ENCODE data around the gene UGCG. TPM values are rescaled to one million over a fixed set of nuclear protein-coding genes. Genes with fewer than 3 reads are reported as not detected.

Gene UGCG
- total RNA-seq, 1 experiment from 2014 or later: 23.3 TPM

DNA sequence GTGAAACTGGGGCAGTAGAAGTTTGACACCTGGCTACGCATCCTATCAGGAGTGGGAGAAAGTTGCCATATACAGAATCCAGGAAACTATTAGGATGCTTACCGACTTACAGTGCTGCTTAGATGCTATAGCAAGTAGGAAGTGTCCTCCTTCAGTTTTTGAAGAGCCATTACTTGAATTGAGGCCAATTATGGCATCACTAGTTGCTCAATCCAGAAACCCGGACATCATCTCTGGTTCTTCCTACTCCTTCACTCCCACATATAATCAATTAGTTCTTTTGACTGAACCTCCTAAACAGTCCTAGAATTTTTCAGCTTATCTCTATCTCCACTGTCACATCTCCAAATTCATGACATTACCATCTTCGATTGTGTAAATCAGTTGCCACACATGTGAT is 41.8 kb upstream of the UGCG start:
- Histone ChIP-seq H3K27ac (ENCODE audit: insufficient read length, low read depth, low read length) (no peak overlapping the region), H3K27me3 (ENCODE audit: insufficient read depth, low read length) (no peaks in the 10 kb centered on the region), H3K18ac (ENCODE audit: insufficient read length, low read depth, low read length) (no peak overlapping the region), H3K9ac (ENCODE audit: extremely low read depth, insufficient read length, low read length) (no peak overlapping the region), H4K5ac (ENCODE audit: insufficient read length, low read depth, low read length) (no peak overlapping the region), H4K8ac (replicated peaks; ENCODE audit: insufficient read length, low read depth, low read length) (no peak overlapping the region), H2BK12ac (ENCODE audit: insufficient read length, low read depth, low read length) (no peak overlapping the region), H3K23ac (ENCODE audit: insufficient read length, low read depth, low read length) (no peak overlapping the region), H4K20me1 (ENCODE audit: control insufficient read depth, insufficient read depth, insufficient read length) (no peaks in the 10 kb centered on the region), H3K4me2 (ENCODE audit: insufficient read depth, insufficient read length, low read length) (no peak overlapping the region), H3K23me2 (ENCODE audit: insufficient read length, low read depth, low read length, poor library complexity, severe bottlenecking) (no peaks in the 10 kb centered on the region), H3K9me3 (ENCODE audit: control insufficient read depth, low read depth, low read length) (no peaks in the 10 kb centered on the region), H3K79me1 (ENCODE audit: insufficient read depth, low read depth, low read length, poor library complexity, severe bottlenecking) (no peaks in the 10 kb centered on the region), H3K4ac (ENCODE audit: low read depth, low read length) (no peak overlapping the region), H2BK5ac (ENCODE audit: insufficient read length, low read length) (no peak overlapping the region), H3T11ph (ENCODE audit: low read length) (no peak overlapping the region), H3K79me2 (ENCODE audit: insufficient read depth, low read length) (no peaks in the 10 kb centered on the region), H4K91ac (ENCODE audit: insufficient read length, low read depth, low read length) (no peak overlapping the region), H2AFZ (ENCODE audit: low read length) (no peak overlapping the region), H2BK15ac (ENCODE audit: low read depth, low read length) (no peak overlapping the region), H3K56ac (ENCODE audit: insufficient read length, low read depth, low read length) (no peak overlapping the region), H3K4me1 (ENCODE audit: insufficient read depth, low read length) (no peaks in the 10 kb centered on the region), H2BK120ac (ENCODE audit: low read depth, low read length, poor library complexity, severe bottlenecking) (no peak overlapping the region), H3K14ac (ENCODE audit: insufficient read depth, low read length) (no peak overlapping the region), H2BK20ac (ENCODE audit: low read depth, low read length, poor library complexity, severe bottlenecking) (no peak overlapping the region), H2AK5ac (ENCODE audit: insufficient read length, low read length) (no peak overlapping the region)
- no peaks in the 10 kb centered on the region for H3K36me3 Mint-ChIP-seq (ENCODE audit: insufficient read depth in 1 of 3, low read depth in 3 of 3)
- TF ChIP-seq, protein P1, sequence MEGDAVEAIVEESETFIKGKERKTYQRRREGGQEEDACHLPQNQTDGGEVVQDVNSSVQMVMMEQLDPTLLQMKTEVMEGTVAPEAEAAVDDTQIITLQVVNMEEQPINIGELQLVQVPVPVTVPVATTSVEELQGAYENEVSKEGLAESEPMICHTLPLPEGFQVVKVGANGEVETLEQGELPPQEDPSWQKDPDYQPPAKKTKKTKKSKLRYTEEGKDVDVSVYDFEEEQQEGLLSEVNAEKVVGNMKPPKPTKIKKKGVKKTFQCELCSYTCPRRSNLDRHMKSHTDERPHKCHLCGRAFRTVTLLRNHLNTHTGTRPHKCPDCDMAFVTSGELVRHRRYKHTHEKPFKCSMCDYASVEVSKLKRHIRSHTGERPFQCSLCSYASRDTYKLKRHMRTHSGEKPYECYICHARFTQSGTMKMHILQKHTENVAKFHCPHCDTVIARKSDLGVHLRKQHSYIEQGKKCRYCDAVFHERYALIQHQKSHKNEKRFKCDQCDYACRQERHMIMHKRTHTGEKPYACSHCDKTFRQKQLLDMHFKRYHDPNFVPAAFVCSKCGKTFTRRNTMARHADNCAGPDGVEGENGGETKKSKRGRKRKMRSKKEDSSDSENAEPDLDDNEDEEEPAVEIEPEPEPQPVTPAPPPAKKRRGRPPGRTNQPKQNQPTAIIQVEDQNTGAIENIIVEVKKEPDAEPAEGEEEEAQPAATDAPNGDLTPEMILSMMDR (conservative IDR thresholded peaks at IDR 0.05): no peak
- H3K27ac Mint-ChIP-seq: no peak overlapping the region
- no peak for DNase-seq
- H3K9me3 Mint-ChIP-seq: no peaks in the 10 kb centered on the region
- no peak overlapping the region for H3K4me3 Mint-ChIP-seq
- no CpG with 5 or more reads among the region's 4 CpGs for WGBS (ENCODE audit: extremely low coverage, insufficient read length, low lambda C conversion rate)
- no peaks in the 10 kb centered on the region for H3K27me3 Mint-ChIP-seq (ENCODE audit: low read depth)
- peaks cover 3 to 4% of the 10 kb centered on the region in 2 experiments; a peak in 2 of 4 replicates for H3K4me1 Mint-ChIP-seq

All from H9 (cell line).